Peyer's patch (tissue), 4 donors: Measurements from ENCODE around the gene LMLN.

Experiments used
- CTCF ChIP-seq, 6 experiments: fragments of 450-650 bp in 4 of 6; fragments of 200-600 bp in 2 of 6; sonication (generic) in 1 of 6; IDR thresholded peaks; one replicate each; pipeline ENCODE4 v1.5.1; 2017 to 2019; ENCODE audit warnings: antibody characterized with exemption in 6 of 6, mild to moderate bottlenecking in 3 of 6, moderate library complexity in 1 of 6
- POLR2A ChIP-seq, 2 donors: fragments of 450-650 bp; IDR thresholded peaks; one replicate each; pipeline ENCODE4 v1.5.1; 2017; ENCODE audit warnings: antibody characterized with exemption in 2 of 2, mild to moderate bottlenecking in 2 of 2, moderate library complexity in 2 of 2

DNA sequence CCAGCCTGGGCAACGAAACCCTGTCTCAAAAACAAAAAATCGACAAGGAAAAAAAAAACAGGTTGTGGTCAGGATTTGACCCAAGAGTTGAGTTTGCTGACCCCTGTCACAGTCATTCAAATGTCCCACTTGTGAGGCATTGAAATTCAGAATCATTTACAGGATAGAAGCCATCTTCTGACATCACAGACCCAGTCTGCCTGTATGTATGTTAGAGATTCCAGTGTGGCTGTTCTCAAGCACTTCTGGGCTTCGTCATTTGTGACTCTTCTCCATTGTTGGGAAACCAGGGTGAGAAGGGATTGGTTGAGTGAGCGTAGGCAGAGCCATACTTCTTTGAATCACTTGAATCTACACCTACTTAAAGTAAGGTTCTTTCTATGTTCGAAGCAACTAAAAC lies 57.1 kb downstream of the LMLN start:
- TF ChIP-seq POLR2A (IDR thresholded peaks at IDR 0.05) (no peak), CTCF (IDR thresholded peaks at IDR 0.05) (no peak)
